Activated CD4-positive, alpha-beta T cell treated with anti-CD3 and anti-CD28 coated beads, Interleukin-2, amount 10 ng/mL, durations not matched to agents 24 days and 14 days (primary cell): ENCODE data around the gene GRID1. TPM values are rescaled to one million over a fixed set of nuclear protein-coding genes. Genes with fewer than 3 reads are reported as not detected.
"Not testable (repeated sequence)": the region's sequence is repeated elsewhere in the genome, so short reads cannot be mapped to it uniquely, and the experiment has no call there.

ENCODE experiments used
- DNase-seq: peaks from one replicate; pipeline ENCODE4 v3.0.0; 2022
- H3K27ac Mint-ChIP-seq: one replicate; pipeline ENCODE4 v1.8.0; 2022; ENCODE audit warnings: mild to moderate bottlenecking, mixed read lengths
- H3K27me3 Mint-ChIP-seq: one replicate; pipeline ENCODE4 v1.8.0; 2022; ENCODE audit warnings: mixed read lengths
- H3K36me3 Mint-ChIP-seq: one replicate; pipeline ENCODE4 v1.8.0; 2022; ENCODE audit warnings: low read depth, mild to moderate bottlenecking, mixed read lengths
- H3K4me1 Mint-ChIP-seq: one replicate; pipeline ENCODE4 v1.8.0; 2021; ENCODE audit warnings: mixed read lengths
- H3K4me3 Mint-ChIP-seq: one replicate; pipeline ENCODE4 v1.8.0; 2022; ENCODE audit warnings: mild to moderate bottlenecking, moderate library complexity, mixed read lengths
- H3K9me3 Mint-ChIP-seq: one replicate; pipeline ENCODE4 v1.8.0; 2021; ENCODE audit warnings: mixed read lengths
- intact Hi-C: fragments of 100-400 bp; cut with micrococcal nuclease; formaldehyde crosslinking; loops from one replicate; pipeline ENCODE4 v1.15.1; 2023
- total RNA-seq: library from RNA; stranded (reverse); gene quantifications from 2 replicates; pipeline ENCODE4 v1.2.3, GENCODE V29; 2022

The GRID1 gene
- total RNA-seq, 1 donor from 2014 or later, result not detected

- Mint-ChIP-seq H3K36me3 (no peaks in the 10 kb centered on the region), H3K9me3 (no peaks in the 10 kb centered on the region), H3K4me3 (no peak overlapping the region), H3K27ac (no peak overlapping the region), H3K4me1 (no peaks in the 10 kb centered on the region), H3K27me3 (peaks cover 1% of the 10 kb centered on the region)
- DNase-seq, result peak; percentile 18
- intact Hi-C loops, result no loop called here
Measured at GRCh38 chr10:85781404-85781803, 585.2 kb downstream of the GRID1 start.

GRCh38 chr10:85778074-85778473, 588.5 kb downstream of the GRID1 start:
- H3K27me3 Mint-ChIP-seq, result peaks cover 1% of the 10 kb centered on the region
- H3K4me3 Mint-ChIP-seq, result no peak overlapping the region
- H3K9me3 Mint-ChIP-seq, result no peaks in the 10 kb centered on the region
- peak; percentile 33 for DNase-seq
- intact Hi-C loops, result no loop called here
- H3K36me3 Mint-ChIP-seq, result no peaks in the 10 kb centered on the region
- no peaks in the 10 kb centered on the region for H3K4me1 Mint-ChIP-seq
- no peak overlapping the region for H3K27ac Mint-ChIP-seq

GRCh38 chr10:85767891-85768290, 598.7 kb downstream of the GRID1 start:
- Mint-ChIP-seq H3K9me3 (peaks cover 4% of the 10 kb centered on the region), H3K36me3 (no peaks in the 10 kb centered on the region), H3K4me3 (no peak overlapping the region), H3K27ac (no peak overlapping the region), H3K27me3 (no peaks in the 10 kb centered on the region), H3K4me1 (no peaks in the 10 kb centered on the region)
- no peak for DNase-seq
- intact Hi-C loops, result no loop called here

GRCh38 chr10:85764108-85764507, 602.5 kb downstream of the GRID1 start:
- no peak for DNase-seq

GRCh38 chr10:85761906-85762445, 604.6 kb downstream of the GRID1 start:
- H3K27ac Mint-ChIP-seq, result no peak overlapping the region
- intact Hi-C loops, result no loop called here
- no peaks in the 10 kb centered on the region for H3K9me3 Mint-ChIP-seq
- no peak for DNase-seq
- no peaks in the 10 kb centered on the region for H3K36me3 Mint-ChIP-seq
- no peaks in the 10 kb centered on the region for H3K4me1 Mint-ChIP-seq
- no peak overlapping the region for H3K4me3 Mint-ChIP-seq
- peaks cover 2% of the 10 kb centered on the region for H3K27me3 Mint-ChIP-seq

More at GRCh38 chr10:85764108-85764507, 602.5 kb downstream of the GRID1 start:
- Mint-ChIP-seq H3K36me3 (no peaks in the 10 kb centered on the region), H3K27ac (no peak overlapping the region), H3K27me3 (peaks cover 2% of the 10 kb centered on the region), H3K4me3 (no peak overlapping the region), H3K4me1 (no peaks in the 10 kb centered on the region), H3K9me3 (peaks cover 3% of the 10 kb centered on the region)
- intact Hi-C loops, result no loop called here

GRCh38 chr10:85741626-85742300, 624.8 kb downstream of the GRID1 start:
- Mint-ChIP-seq H3K27me3 (no peaks in the 10 kb centered on the region), H3K4me1 (peaks cover 3% of the 10 kb centered on the region), H3K9me3 (no peaks in the 10 kb centered on the region), H3K4me3 (peak overlapping the region; percentile 16), H3K27ac (peak overlapping the region; percentile 38), H3K36me3 (no peaks in the 10 kb centered on the region)
- intact Hi-C loops, result no loop called here
- DNase-seq, result peak; percentile 63

- Mint-ChIP-seq H3K36me3 (no peaks in the 10 kb centered on the region), H3K27ac (no peak overlapping the region), H3K9me3 (no peaks in the 10 kb centered on the region), H3K4me3 (no peak overlapping the region), H3K4me1 (no peaks in the 10 kb centered on the region), H3K27me3 (no peaks in the 10 kb centered on the region)
- intact Hi-C loops, result no loop called here
- no peak for DNase-seq
Measured at GRCh38 chr10:85735997-85736396, 630.6 kb downstream of the GRID1 start.

- H3K27ac Mint-ChIP-seq, result no peak overlapping the region
- no peaks in the 10 kb centered on the region for H3K9me3 Mint-ChIP-seq
- DNase-seq, result no peak
- intact Hi-C loops, result no loop called here
- no peaks in the 10 kb centered on the region for H3K36me3 Mint-ChIP-seq
- H3K4me3 Mint-ChIP-seq, result no peak overlapping the region
- no peaks in the 10 kb centered on the region for H3K27me3 Mint-ChIP-seq
- H3K4me1 Mint-ChIP-seq, result no peaks in the 10 kb centered on the region
Measured at GRCh38 chr10:85734791-85735190, 631.8 kb downstream of the GRID1 start.

- Mint-ChIP-seq H3K9me3 (no peaks in the 10 kb centered on the region), H3K27ac (no peak overlapping the region), H3K36me3 (no peaks in the 10 kb centered on the region), H3K4me1 (no peaks in the 10 kb centered on the region), H3K27me3 (no peaks in the 10 kb centered on the region), H3K4me3 (no peak overlapping the region)
- intact Hi-C loops, result no loop called here
- no peak for DNase-seq
Measured at GRCh38 chr10:85724215-85724614, 642.4 kb downstream of the GRID1 start.

GRCh38 chr10:85720931-85721590, 645.5 kb downstream of the GRID1 start:
- intact Hi-C loops, result no loop called here
- Mint-ChIP-seq H3K4me3 (no peak overlapping the region), H3K27me3 (no peaks in the 10 kb centered on the region), H3K36me3 (no peaks in the 10 kb centered on the region), H3K27ac (no peak overlapping the region), H3K9me3 (no peaks in the 10 kb centered on the region), H3K4me1 (no peaks in the 10 kb centered on the region)
- no peak for DNase-seq

GRCh38 chr10:85719408-85719807, 647.2 kb downstream of the GRID1 start:
- Mint-ChIP-seq H3K9me3 (no peaks in the 10 kb centered on the region), H3K36me3 (no peaks in the 10 kb centered on the region), H3K4me1 (no peaks in the 10 kb centered on the region), H3K27ac (no peak overlapping the region), H3K27me3 (no peaks in the 10 kb centered on the region), H3K4me3 (no peak overlapping the region)
- no peak for DNase-seq
- intact Hi-C loops, result no loop called here

GRCh38 chr10:85713885-85714284, 652.7 kb downstream of the GRID1 start:
- H3K36me3 Mint-ChIP-seq, result no peaks in the 10 kb centered on the region

GRCh38 chr10:85702768-85703167, 663.8 kb downstream of the GRID1 start:
- no peak for DNase-seq
- intact Hi-C loops, result no loop called here
- Mint-ChIP-seq H3K4me3 (no peak overlapping the region), H3K9me3 (no peaks in the 10 kb centered on the region), H3K4me1 (no peaks in the 10 kb centered on the region), H3K27me3 (peaks cover 7% of the 10 kb centered on the region), H3K36me3 (no peaks in the 10 kb centered on the region), H3K27ac (no peak overlapping the region)

More at GRCh38 chr10:85713885-85714284, 652.7 kb downstream of the GRID1 start:
- intact Hi-C loops, result no loop called here
- Mint-ChIP-seq H3K9me3 (no peaks in the 10 kb centered on the region), H3K4me3 (no peak overlapping the region), H3K27me3 (no peaks in the 10 kb centered on the region), H3K27ac (no peak overlapping the region), H3K4me1 (no peaks in the 10 kb centered on the region)
- DNase-seq, result no peak

GRCh38 chr10:85699066-85699465, 667.5 kb downstream of the GRID1 start:
- H3K9me3 Mint-ChIP-seq, H3K27me3 Mint-ChIP-seq, H3K36me3 Mint-ChIP-seq, intact Hi-C loops, H3K4me3 Mint-ChIP-seq, H3K27ac Mint-ChIP-seq, DNase-seq, H3K4me1 Mint-ChIP-seq: not testable (repeated sequence)
